Adrenal gland (tissue), 5 donors: ENCODE results near the gene GPC1.

Source experiments
- POLR2A ChIP-seq, 2 donors: fragments of 450-650 bp; IDR thresholded peaks; one replicate each; pipeline ENCODE4 v1.6.1; 2017; ENCODE audit warnings: antibody characterized with exemption in 2 of 2, mild to moderate bottlenecking in 2 of 2, moderate library complexity in 1 of 2
- TF ChIP-seq, protein P1 (sequence below), 6 experiments: fragments of 450-650 bp in 4 of 6; fragments of 200-600 bp in 2 of 6; sonication (generic) in 1 of 6; IDR thresholded peaks; 1 replicate in 5 of 6; 2 replicates in 1 of 6; pipeline versions ENCODE4 v1.5.1 to v1.8.0; 2016 to 2021; ENCODE audit warnings: antibody characterized with exemption in 6 of 6, mild to moderate bottlenecking in 2 of 6, moderate library complexity in 1 of 6
- donor health status: DM: no; HTN: no; CAD: no.

DNA sequence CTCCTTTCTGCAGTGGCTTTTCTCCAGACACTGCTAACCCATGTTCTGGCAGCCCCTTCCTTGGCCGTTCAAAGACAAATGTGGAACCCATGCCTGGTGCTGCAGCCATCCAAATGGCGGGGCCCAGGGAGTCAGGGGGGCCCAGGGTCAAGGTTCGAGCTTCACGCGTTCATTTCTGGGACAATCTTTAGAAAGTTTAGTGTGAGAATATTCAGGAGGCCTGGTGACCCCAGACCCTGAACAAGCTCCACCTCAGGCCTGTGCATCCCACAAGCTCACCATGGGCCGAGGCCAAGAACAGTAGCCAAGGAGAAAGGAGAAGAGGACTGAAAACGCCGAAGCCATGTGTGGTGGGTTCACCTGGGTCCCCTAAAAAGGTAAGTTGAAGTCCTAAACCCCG is 67.9 kb downstream of the GPC1 start:
- TF ChIP-seq, protein P1, sequence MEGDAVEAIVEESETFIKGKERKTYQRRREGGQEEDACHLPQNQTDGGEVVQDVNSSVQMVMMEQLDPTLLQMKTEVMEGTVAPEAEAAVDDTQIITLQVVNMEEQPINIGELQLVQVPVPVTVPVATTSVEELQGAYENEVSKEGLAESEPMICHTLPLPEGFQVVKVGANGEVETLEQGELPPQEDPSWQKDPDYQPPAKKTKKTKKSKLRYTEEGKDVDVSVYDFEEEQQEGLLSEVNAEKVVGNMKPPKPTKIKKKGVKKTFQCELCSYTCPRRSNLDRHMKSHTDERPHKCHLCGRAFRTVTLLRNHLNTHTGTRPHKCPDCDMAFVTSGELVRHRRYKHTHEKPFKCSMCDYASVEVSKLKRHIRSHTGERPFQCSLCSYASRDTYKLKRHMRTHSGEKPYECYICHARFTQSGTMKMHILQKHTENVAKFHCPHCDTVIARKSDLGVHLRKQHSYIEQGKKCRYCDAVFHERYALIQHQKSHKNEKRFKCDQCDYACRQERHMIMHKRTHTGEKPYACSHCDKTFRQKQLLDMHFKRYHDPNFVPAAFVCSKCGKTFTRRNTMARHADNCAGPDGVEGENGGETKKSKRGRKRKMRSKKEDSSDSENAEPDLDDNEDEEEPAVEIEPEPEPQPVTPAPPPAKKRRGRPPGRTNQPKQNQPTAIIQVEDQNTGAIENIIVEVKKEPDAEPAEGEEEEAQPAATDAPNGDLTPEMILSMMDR (IDR thresholded peaks at IDR 0.05), result no peak
- no peak for TF ChIP-seq POLR2A (IDR thresholded peaks at IDR 0.05)
